Mesenchymal stem cell (in vitro differentiated cells and primary cell): ENCODE measurements around the gene PAFAH1B2.

Experiments used
- DNase-seq: peaks from one replicate; pipeline ENCODE4 v3.0.0-alpha.2; 2013
- H2AFZ ChIP-seq: one replicate; pipeline ENCODE4 v1.6.1; 2013; ENCODE audit warnings: low read depth, mild to moderate bottlenecking, control low read depth, inconsistent platforms, low read length, moderate library complexity
- H2AK5ac ChIP-seq: 2 replicates; pipeline ENCODE4 v1.6.1; 2013; ENCODE audit warnings: low read length, moderate library complexity, mild to moderate bottlenecking, inconsistent platforms; ENCODE audit not compliant: severe bottlenecking
- H2BK120ac ChIP-seq: one replicate; pipeline ENCODE4 v1.6.1; 2013; ENCODE audit warnings: low read depth, mild to moderate bottlenecking, inconsistent platforms, low read length, moderate library complexity
- H2BK12ac ChIP-seq, 2 experiments: one replicate each; pipeline ENCODE4 v1.6.1; 2013; ENCODE audit warnings: inconsistent platforms in 2 of 2, low read length in 2 of 2, mild to moderate bottlenecking in 2 of 2, moderate library complexity in 2 of 2, control low read depth in 1 of 2
- H2BK15ac ChIP-seq: one replicate; pipeline ENCODE4 v1.6.1; 2013; ENCODE audit warnings: mild to moderate bottlenecking, low read depth, inconsistent platforms; ENCODE audit not compliant: poor library complexity, severe bottlenecking
- H2BK5ac ChIP-seq: 2 replicates; pipeline ENCODE4 v1.6.1; 2013; ENCODE audit warnings: low read depth, mild to moderate bottlenecking, low read length, control low read depth, inconsistent platforms; ENCODE audit not compliant: poor library complexity, severe bottlenecking
- H3K14ac ChIP-seq, 2 experiments: one replicate each; pipeline ENCODE4 v1.6.1; 2013; ENCODE audit warnings: inconsistent platforms in 2 of 2, low read length in 2 of 2, control low read depth in 1 of 2, mild to moderate bottlenecking in 1 of 2, moderate library complexity in 1 of 2
- H3K18ac ChIP-seq, 2 experiments: one replicate each; pipeline ENCODE4 v1.6.1; 2013; ENCODE audit warnings: inconsistent platforms in 2 of 2, low read length in 2 of 2, control low read depth in 1 of 2, low read depth in 1 of 2, mild to moderate bottlenecking in 1 of 2
- H3K23ac ChIP-seq, 2 experiments: one replicate each; pipeline ENCODE4 v1.6.1; 2013; ENCODE audit warnings: inconsistent platforms in 2 of 2, low read length in 2 of 2, mild to moderate bottlenecking in 2 of 2, moderate library complexity in 2 of 2, control low read depth in 1 of 2
- H3K27ac ChIP-seq: 2 replicates; pipeline ENCODE4 v1.5.1; 2013; ENCODE audit warnings: mild to moderate bottlenecking, moderate library complexity, low read length, control low read depth, inconsistent platforms; ENCODE audit not compliant: poor library complexity, severe bottlenecking
- H3K27me3 ChIP-seq, 2 experiments: 2 replicates each; pipeline versions ENCODE4 v1.6.1 to v1.7.0; 2013; ENCODE audit warnings: low read length in 2 of 2, mild to moderate bottlenecking in 2 of 2, moderate library complexity in 2 of 2, control low read depth in 1 of 2, inconsistent platforms in 1 of 2; ENCODE audit not compliant: control insufficient read depth in 1 of 2, insufficient read depth in 1 of 2
- H3K36me3 ChIP-seq, 2 experiments: 2 replicates each; pipeline versions ENCODE4 v1.6.1 to v1.7.0; 2013; ENCODE audit warnings: low read length in 2 of 2, control low read depth in 1 of 2, inconsistent platforms in 1 of 2, low read depth in 1 of 2, mild to moderate bottlenecking in 1 of 2; ENCODE audit not compliant: insufficient read depth in 2 of 2, control insufficient read depth in 1 of 2
- H3K4ac ChIP-seq, 2 experiments: one replicate each; pipeline ENCODE4 v1.6.1; 2013; ENCODE audit warnings: inconsistent platforms in 2 of 2, low read length in 2 of 2, mild to moderate bottlenecking in 2 of 2, moderate library complexity in 2 of 2, control low read depth in 1 of 2, low read depth in 1 of 2
- H3K4me1 ChIP-seq: 2 replicates; pipeline ENCODE4 v1.6.1; 2013; ENCODE audit warnings: low read depth, low read length, control low read depth; ENCODE audit not compliant: control insufficient read depth, insufficient read depth
- H3K4me2 ChIP-seq: 2 replicates; pipeline ENCODE4 v1.6.1; 2013; ENCODE audit warnings: low read length, mild to moderate bottlenecking, inconsistent platforms; ENCODE audit not compliant: poor library complexity, severe bottlenecking
- H3K4me3 ChIP-seq, 2 experiments: 2 replicates each; pipeline versions ENCODE4 v1.5.1 to v1.7.0; 2013; ENCODE audit warnings: low read length in 2 of 2, mild to moderate bottlenecking in 2 of 2, control low read depth in 1 of 2, low read depth in 1 of 2; ENCODE audit not compliant: insufficient read depth in 1 of 2
- H3K79me1 ChIP-seq: replicated peaks from 2 replicates; pipeline ENCODE4 v1.6.1; 2013; ENCODE audit warnings: mild to moderate bottlenecking, control low read depth, low read length, inconsistent platforms; ENCODE audit not compliant: poor library complexity, severe bottlenecking
- H3K9ac ChIP-seq: 2 replicates; pipeline ENCODE4 v1.7.0; 2013; ENCODE audit warnings: mild to moderate bottlenecking, low read length, moderate library complexity
- H3K9me3 ChIP-seq: 2 replicates; pipeline ENCODE4 v1.7.0; 2013; ENCODE audit warnings: mild to moderate bottlenecking, low read length; ENCODE audit not compliant: control insufficient read depth
- H4K8ac ChIP-seq: one replicate; pipeline ENCODE4 v1.6.1; 2013; ENCODE audit warnings: inconsistent platforms, mild to moderate bottlenecking, low read length, moderate library complexity
- H4K91ac ChIP-seq: one replicate; pipeline ENCODE4 v1.6.1; 2013; ENCODE audit warnings: mild to moderate bottlenecking, low read length, inconsistent platforms
- WGBS: methylation state at CpG from one replicate; pipeline ENCODE4 v1.1.7; 2013; ENCODE audit warnings: mixed read lengths; 5-methylcytosine and 5-hydroxymethylcytosine counted together

Gene PAFAH1B2

GRCh38 chr11:117166491-117166890, 22.4 kb downstream of the PAFAH1B2 start:
- Histone ChIP-seq H2BK5ac (no peak overlapping the region), H2BK15ac (no peak overlapping the region), H3K18ac (no peak overlapping the region), H3K4me1 (no peaks in the 10 kb centered on the region), H3K4ac (no peak overlapping the region), H4K8ac (no peak overlapping the region), H2AK5ac (no peak overlapping the region), H2BK12ac (no peak overlapping the region), H3K27ac (no peak overlapping the region), H2AFZ (no peak overlapping the region), H3K4me3 (no peak overlapping the region), H3K9ac (no peak overlapping the region), H3K36me3 (peaks cover 35 to 89% of the 10 kb centered on the region in 2 experiments), H3K4me2 (no peak overlapping the region), H3K23ac (no peak overlapping the region), H3K27me3 (no peaks in the 10 kb centered on the region), H3K14ac (no peak overlapping the region), H3K9me3 (no peaks in the 10 kb centered on the region), H2BK120ac (no peak overlapping the region), H3K79me1 (peaks cover 15% of the 10 kb centered on the region), H4K91ac (no peak overlapping the region)
- WGBS: 94% methylated on average over 1 of the region's 1 CpG
- no peak for DNase-seq

- H4K8ac ChIP-seq: no peak overlapping the region
- H2BK12ac ChIP-seq: no peak overlapping the region
- no peak overlapping the region for H3K18ac ChIP-seq
- H3K4me1 ChIP-seq: peaks cover 4% of the 10 kb centered on the region
- no peaks in the 10 kb centered on the region for H3K9me3 ChIP-seq
- no peak overlapping the region for H3K4me3 ChIP-seq
- H3K79me1 ChIP-seq: peaks cover 14% of the 10 kb centered on the region
- H3K14ac ChIP-seq: no peak overlapping the region
- DNase-seq: no peak
- no peak overlapping the region for H3K27ac ChIP-seq
- no peak overlapping the region for H2BK120ac ChIP-seq
- H4K91ac ChIP-seq: no peak overlapping the region
- WGBS: 100% methylated on average over 2 of the region's 2 CpGs
- no peak overlapping the region for H2BK5ac ChIP-seq
- no peak overlapping the region for H3K4me2 ChIP-seq
- H3K9ac ChIP-seq: no peak overlapping the region
- H3K36me3 ChIP-seq: peaks cover 27 to 65% of the 10 kb centered on the region in 2 experiments
- H2BK15ac ChIP-seq: no peak overlapping the region
- no peaks in the 10 kb centered on the region for H3K27me3 ChIP-seq
- H3K23ac ChIP-seq: no peak overlapping the region
- H2AK5ac ChIP-seq: no peak overlapping the region
- H3K4ac ChIP-seq: no peak overlapping the region
- H2AFZ ChIP-seq: no peak overlapping the region
Observed at GRCh38 chr11:117169736-117170135, 25.6 kb downstream of the PAFAH1B2 start.

GRCh38 chr11:117170210-117170609, 26.1 kb downstream of the PAFAH1B2 start:
- Histone ChIP-seq H2BK15ac (no peak overlapping the region), H3K9me3 (no peaks in the 10 kb centered on the region), H2BK12ac (no peak overlapping the region), H2AK5ac (no peak overlapping the region), H3K27me3 (no peaks in the 10 kb centered on the region), H3K14ac (no peak overlapping the region), H4K91ac (no peak overlapping the region), H3K4me3 (no peak overlapping the region), H3K23ac (no peak overlapping the region), H4K8ac (no peak overlapping the region), H3K27ac (no peak overlapping the region), H3K36me3 (peaks cover 27 to 63% of the 10 kb centered on the region in 2 experiments), H3K4me2 (no peak overlapping the region), H3K4ac (no peak overlapping the region), H3K18ac (no peak overlapping the region), H2BK5ac (no peak overlapping the region), H3K79me1 (peaks cover 14% of the 10 kb centered on the region), H2AFZ (no peak overlapping the region), H2BK120ac (no peak overlapping the region), H3K4me1 (peaks cover 4% of the 10 kb centered on the region), H3K9ac (no peak overlapping the region)
- no peak for DNase-seq
- WGBS: 97% methylated on average over 7 of the region's 9 CpGs

DNA sequence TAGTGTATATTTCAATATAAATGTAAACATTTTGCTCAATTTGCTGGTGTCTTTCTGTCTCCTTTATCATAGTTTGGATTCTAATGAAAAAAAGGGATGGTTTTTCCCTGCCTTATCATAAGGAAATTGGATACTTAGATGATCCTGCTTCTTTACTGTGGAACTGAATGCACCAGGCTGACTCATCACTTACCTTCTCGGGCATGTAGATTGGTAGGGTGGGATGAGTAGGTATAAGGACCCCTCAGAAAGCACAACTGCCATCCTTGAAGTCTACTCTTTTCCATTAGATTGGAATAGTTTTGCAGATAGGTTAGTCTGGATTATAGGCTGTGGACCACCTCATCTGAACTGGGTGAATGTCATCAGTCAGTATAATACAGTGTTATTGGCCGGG, 26.9 kb downstream of the PAFAH1B2 start:
- H3K4me2 ChIP-seq: no peak overlapping the region
- H4K91ac ChIP-seq: no peak overlapping the region
- no peak overlapping the region for H2AFZ ChIP-seq
- H3K27me3 ChIP-seq: no peaks in the 10 kb centered on the region
- no peak overlapping the region for H2BK12ac ChIP-seq
- H3K79me1 ChIP-seq: peaks cover 14% of the 10 kb centered on the region
- H3K9ac ChIP-seq: peak overlapping the region; percentile 69
- no peak overlapping the region for H3K14ac ChIP-seq
- H3K4me1 ChIP-seq: peaks cover 4% of the 10 kb centered on the region
- 97% methylated on average over 1 of the region's 2 CpGs for WGBS
- H3K9me3 ChIP-seq: no peaks in the 10 kb centered on the region
- H3K23ac ChIP-seq: no peak overlapping the region
- H3K4me3 ChIP-seq: no peak overlapping the region
- H3K36me3 ChIP-seq: peaks cover 22 to 55% of the 10 kb centered on the region in 2 experiments
- H3K18ac ChIP-seq: no peak overlapping the region
- no peak overlapping the region for H2BK5ac ChIP-seq
- H3K27ac ChIP-seq: no peak overlapping the region
- H2BK120ac ChIP-seq: no peak overlapping the region
- H2BK15ac ChIP-seq: no peak overlapping the region
- no peak overlapping the region for H2AK5ac ChIP-seq
- no peak overlapping the region for H4K8ac ChIP-seq
- DNase-seq: no peak
- H3K4ac ChIP-seq: no peak overlapping the region
